Adrenal gland (tissue), 12 donors: ENCODE data around the gene CD81. TPM values are rescaled to one million over a fixed set of nuclear protein-coding genes. Genes with fewer than 3 reads are reported as not detected.

Experiments
- DNase-seq, 7 donors: peaks; one replicate each; pipeline ENCODE4 v3.0.0-alpha.2; 2019 to 2020
- H3K27ac ChIP-seq, 5 donors: fragments of 200-600 bp; sonication (generic) in 4 of 5; 1 replicate in 3 of 5; 2 replicates in 2 of 5; pipeline versions ENCODE4 v1.5.1 to v1.8.0; 2016 to 2020; ENCODE audit warnings: mild to moderate bottlenecking in 1 of 5
- H3K27me3 ChIP-seq: fragments of 200-600 bp; 2 replicates; pipeline ENCODE4 v1.8.0; 2021
- H3K36me3 ChIP-seq, 2 donors: fragments of 200-600 bp; replicated peaks in 1 of 2; 1 replicate in 1 of 2; 2 replicates in 1 of 2; pipeline versions ENCODE4 v1.5.1 to v1.8.0; 2018 to 2022
- H3K4me1 ChIP-seq, 2 donors: fragments of 200-600 bp; replicated peaks in 1 of 2; 1 replicate in 1 of 2; 2 replicates in 1 of 2; pipeline versions ENCODE4 v1.5.1 to v1.8.0; 2018 to 2021
- H3K4me3 ChIP-seq, 4 donors: fragments of 200-600 bp; sonication (generic) in 3 of 4; one replicate each; pipeline ENCODE4 v1.5.1; 2016 to 2018
- H3K9me3 ChIP-seq, 3 donors: fragments of 200-600 bp; sonication (generic) in 1 of 3; replicated peaks in 1 of 3; 1 replicate in 2 of 3; 2 replicates in 1 of 3; pipeline versions ENCODE4 v1.5.1 to v1.8.0; 2016 to 2021
- CTCF ChIP-seq, 6 experiments: fragments of 450-650 bp in 4 of 6; fragments of 200-600 bp in 2 of 6; sonication (generic) in 1 of 6; IDR thresholded peaks; 1 replicate in 5 of 6; 2 replicates in 1 of 6; pipeline versions ENCODE4 v1.5.1 to v1.8.0; 2016 to 2021; ENCODE audit warnings: antibody characterized with exemption in 6 of 6, mild to moderate bottlenecking in 2 of 6, moderate library complexity in 1 of 6
- POLR2A ChIP-seq, 2 donors: fragments of 450-650 bp; IDR thresholded peaks; one replicate each; pipeline ENCODE4 v1.6.1; 2017; ENCODE audit warnings: antibody characterized with exemption in 2 of 2, mild to moderate bottlenecking in 2 of 2, moderate library complexity in 1 of 2
- WGBS, 4 donors: extraction: QIAGEN DNeasy Blood & Tissue Kit in 2 of 4; methylation state at CpG; one replicate each; pipeline versions ENCODE4 v1.1.5 to v1.1.7; 2013 to 2017; 5-methylcytosine and 5-hydroxymethylcytosine counted together
- intact Hi-C, 2 donors: fragments of 100-400 bp; cut with DNase I; formaldehyde crosslinking; loops; one replicate each; pipeline versions ENCODE4 v1.14.1 to v1.15.0; 2022 to 2023
- polyA plus RNA-seq, 3 donors: library from polyadenylated mRNA; stranded (reverse); fragments of 200-250 nt in 2 of 3; fragments of 350-450 nt in 1 of 3; fragmentation: Illumina TruSeq in 1 of 3; extraction: RNeasy Lipid Tissue Mini Kit (QIAGEN cat#74804) in 1 of 3; gene quantifications; one replicate each; pipeline ENCODE4 v1.2.3, GENCODE V29; 2013 to 2014
- total RNA-seq, 9 donors: library from RNA; depleted of rRNA in 4 of 9; stranded (reverse); fragments of >200 nt in 4 of 9; fragments of 120-200 nt in 1 of 9; fragmentation: NEBNext Ultra II Directional in 1 of 9; extraction: Animal tissue kit (Norgen Biotek cat#: 25700) in 1 of 9; gene quantifications; one replicate each; pipeline versions ENCODE4 v1.1.0 to v1.2.4, GENCODE V29; 2013 to 2023
- donor health status: healthy with polysubstance abuse.
- donor health status: Bipolar disorder and iron deficiency.
- donor health status: DM: yes; HTN: yes; CAD: no.
- donor health status: DM: no; HTN: no; CAD: no.
- donor health status: DM: no; HTN: no; CAD: no.
- donor health status: DM: yes; HTN: yes; CAD: no.

The CD81 gene
- total and polyA plus RNA-seq, 12 donors, result 40.9 to 444 (median 275) TPM

- Histone ChIP-seq H3K4me3 (peak overlapping the region in 2 of 4 donors; percentile 9 to 99), H3K27me3 (no peaks in the 10 kb centered on the region), H3K9me3 (no peaks in the 10 kb centered on the region), H3K4me1 (peaks cover 11 to 54% of the 10 kb centered on the region in 2 donors), H3K27ac (peak overlapping the region in 4 of 5 donors; percentile 85 to 99 (median 90)), H3K36me3 (no peaks in the 10 kb centered on the region)
- intact Hi-C loops, result no loop called here
- 64 to 83% (median 69%) methylated on average over 7 to 11 of the region's 11 CpGs for WGBS, 4 donors
- TF ChIP-seq CTCF (IDR thresholded peaks at IDR 0.05) (no peak), POLR2A (IDR thresholded peaks at IDR 0.05) (peak in 1 of 2 donors; percentile 5)
- peak in 2 of 7 donors; percentile 8 to 24 for DNase-seq
These were observed 2.5 kb downstream of the CD81 start for GRCh38 chr11:2379466-2380174.

GRCh38 chr11:2380396-2380795 is 3.3 kb downstream of the CD81 start:
- Histone ChIP-seq H3K36me3 (no peaks in the 10 kb centered on the region), H3K9me3 (no peaks in the 10 kb centered on the region), H3K27ac (peak overlapping the region; percentile 72 to 99 (median 89)), H3K27me3 (no peaks in the 10 kb centered on the region), H3K4me1 (peaks cover 11 to 61% of the 10 kb centered on the region in 2 donors), H3K4me3 (peak overlapping the region in 1 of 4 donors; percentile 99)
- WGBS, 4 donors, result 63 to 70% (median 64%) methylated on average over 5 to 13 of the region's 13 CpGs
- intact Hi-C loops, result no loop called here
- DNase-seq, result no peak
- TF ChIP-seq POLR2A (IDR thresholded peaks at IDR 0.05) (no peak), CTCF (IDR thresholded peaks at IDR 0.05) (no peak)

GRCh38 chr11:2380807-2381350 is 3.8 kb downstream of the CD81 start:
- H3K36me3 ChIP-seq, result no peaks in the 10 kb centered on the region
- intact Hi-C loops, result no loop called here
- 41 to 79% (median 62%) methylated on average over 6 to 20 of the region's 20 CpGs for WGBS, 4 donors
- H3K4me3 ChIP-seq, result peak overlapping the region in 1 of 4 donors; percentile 99
- H3K9me3 ChIP-seq, result no peaks in the 10 kb centered on the region
- peak overlapping the region; percentile 72 to 99 (median 89) for H3K27ac ChIP-seq
- peaks cover 11 to 64% of the 10 kb centered on the region in 2 donors for H3K4me1 ChIP-seq
- peak; percentile 72 to 92 (median 86) for DNase-seq
- no peaks in the 10 kb centered on the region for H3K27me3 ChIP-seq
- TF ChIP-seq CTCF (IDR thresholded peaks at IDR 0.05), result no peak
- peak; percentile 48 to 61 for TF ChIP-seq POLR2A (IDR thresholded peaks at IDR 0.05)

- H3K4me1 ChIP-seq, result peaks cover 11 to 71% of the 10 kb centered on the region in 2 donors
- H3K4me3 ChIP-seq, result no peak overlapping the region
- TF ChIP-seq CTCF (IDR thresholded peaks at IDR 0.05) (no peak), POLR2A (IDR thresholded peaks at IDR 0.05) (no peak)
These were observed 4.5 kb downstream of the CD81 start for GRCh38 chr11:2381494-2382128.

More at GRCh38 chr11:2381494-2382128, 4.5 kb downstream of the CD81 start:
- peak in 4 of 7 donors; percentile 23 to 58 (median 26) for DNase-seq
- Histone ChIP-seq H3K9me3 (no peaks in the 10 kb centered on the region), H3K27ac (peak overlapping the region; percentile 48 to 99 (median 68)), H3K36me3 (no peaks in the 10 kb centered on the region), H3K27me3 (no peaks in the 10 kb centered on the region)
- 75 to 93% (median 86%) methylated on average over 5 to 11 of the region's 11 CpGs for WGBS, 4 donors
- intact Hi-C loops, result no loop called here
